Activated CD8-positive, alpha-beta memory T cell treated with anti-CD3 and anti-CD28 coated beads for 24 hours (primary cell): Measurements from ENCODE around the gene COL16A1.
"Not testable (repeated sequence)": the region's sequence is repeated elsewhere in the genome, so short reads cannot be mapped to it uniquely, and the experiment has no call there.

Experiments
- DNase-seq: peaks from one replicate; pipeline ENCODE4 v3.0.0-alpha.2; 2020

The COL16A1 gene

GRCh38 chr1:31732751-31733289, 29.0 kb upstream of the COL16A1 start:
- no peak for DNase-seq

- no peak for DNase-seq
Measured at GRCh38 chr1:31732343-31732742, 28.5 kb upstream of the COL16A1 start.

- DNase-seq, result no peak
Measured at GRCh38 chr1:31731049-31731565, 27.3 kb upstream of the COL16A1 start.

- DNase-seq, result no peak
Measured at GRCh38 chr1:31730336-31731048, 26.7 kb upstream of the COL16A1 start.

GRCh38 chr1:31727849-31728248, 24.0 kb upstream of the COL16A1 start:
- no peak for DNase-seq

GRCh38 chr1:31727195-31727594, 23.4 kb upstream of the COL16A1 start:
- no peak for DNase-seq

- no peak for DNase-seq
Measured at GRCh38 chr1:31726715-31727114, 22.9 kb upstream of the COL16A1 start.

GRCh38 chr1:31725777-31726535, 22.1 kb upstream of the COL16A1 start:
- DNase-seq, result no peak

- no peak for DNase-seq
Measured at GRCh38 chr1:31725134-31725533, 21.3 kb upstream of the COL16A1 start.

- DNase-seq, result peak; percentile 63
Measured at GRCh38 chr1:31723828-31724359, 20.1 kb upstream of the COL16A1 start.

GRCh38 chr1:31718327-31718897, 14.6 kb upstream of the COL16A1 start:
- DNase-seq, result no peak

GRCh38 chr1:31717341-31717740, 13.5 kb upstream of the COL16A1 start:
- no peak for DNase-seq

GRCh38 chr1:31715873-31716220, 12.0 kb upstream of the COL16A1 start:
- DNase-seq, result no peak

- peak; percentile 75 for DNase-seq
Measured at GRCh38 chr1:31715087-31715872, 11.5 kb upstream of the COL16A1 start.

- DNase-seq, result peak; percentile 66
Measured at GRCh38 chr1:31714442-31715086, 10.7 kb upstream of the COL16A1 start.

- DNase-seq, result no peak
Measured at GRCh38 chr1:31712630-31713029, 8.8 kb upstream of the COL16A1 start.

- no peak for DNase-seq
Measured at GRCh38 chr1:31712068-31712467, 8.3 kb upstream of the COL16A1 start.

GRCh38 chr1:31708324-31708723, 4.5 kb upstream of the COL16A1 start:
- no peak for DNase-seq

- no peak for DNase-seq
Measured at GRCh38 chr1:31707711-31708110, 3.9 kb upstream of the COL16A1 start.

GRCh38 chr1:31707059-31707600, 3.3 kb upstream of the COL16A1 start:
- DNase-seq, result not testable (repeated sequence)

- DNase-seq, result no peak
Measured at GRCh38 chr1:31706384-31707058, 2.7 kb upstream of the COL16A1 start.
